IMR-90 (cell line): Measurements from ENCODE around the gene TBCA. TPM values are rescaled to one million over a fixed set of nuclear protein-coding genes. Genes with fewer than 3 reads are reported as not detected.

ENCODE experiments used
- ATAC-seq: fragments of 200-7000 bp; cut with Tn5 transposase; 2 replicates; pipeline ENCODE4 v1.9.1; 2020; ENCODE audit warnings: low read depth, mild to moderate bottlenecking, moderate library complexity
- Bru-seq: library from RNA; stranded (reverse); fragments of 400-500 nt; gene quantifications from one replicate; lab custom pipeline; 2021; lab: Mats Ljungman, UMichigan
- BruChase-seq, 2 experiments: library from RNA; stranded (reverse); fragments of 400-500 nt; gene quantifications; one replicate each; lab custom pipeline; 2021; lab: Mats Ljungman, UMichigan
- BruUV-seq: library from RNA; stranded (reverse); fragments of 400-500 nt; replicated peaks from 2 replicates; lab custom pipeline; 2021; lab: Mats Ljungman, UMichigan
- CTCF ChIA-PET: fragments of 300-600 bp; formaldehyde crosslinking; extraction: SDS; loops from one replicate; lab custom pipeline; 2021; ENCODE audit warnings: antibody characterized with exemption; lab: Yijun Ruan, JAX
- POLR2A ChIA-PET: fragments of 300-600 bp; sonication (Branson Sonifier 250); formaldehyde crosslinking; loops from one replicate; lab custom pipeline; 2022; ENCODE audit warnings: antibody characterized with exemption; ENCODE audit not compliant: unreplicated experiment; lab: Charles Lee
- DNase-seq: peaks from one replicate; pipeline ENCODE4 v3.0.0; 2013
- H2AFZ ChIP-seq: replicated peaks from 2 replicates; pipeline ENCODE3; 2013; ENCODE audit warnings: low read length, mild to moderate bottlenecking; ENCODE audit not compliant: poor library complexity
- H2AK5ac ChIP-seq: 2 replicates; pipeline ENCODE4 v1.6.1; 2013; ENCODE audit warnings: low read depth, low read length, inconsistent platforms
- H2AK9ac ChIP-seq: replicated peaks from 2 replicates; pipeline ENCODE3; 2013; ENCODE audit warnings: mild to moderate bottlenecking, low read depth, low read length, moderate library complexity; ENCODE audit not compliant: poor library complexity
- H2BK120ac ChIP-seq: 2 replicates; pipeline ENCODE4 v1.6.1; 2013; ENCODE audit warnings: low read depth, low read length, inconsistent platforms
- H2BK15ac ChIP-seq: 3 replicates; pipeline ENCODE4 v1.6.1; 2013; ENCODE audit warnings: low read depth, low read length, inconsistent platforms
- H2BK20ac ChIP-seq: 2 replicates; pipeline ENCODE4 v1.6.1; 2013; ENCODE audit warnings: low read depth, mild to moderate bottlenecking, inconsistent platforms, low read length, moderate library complexity
- H2BK5ac ChIP-seq: 2 replicates; pipeline ENCODE4 v1.6.1; 2013; ENCODE audit warnings: mild to moderate bottlenecking, low read depth, low read length, inconsistent platforms; ENCODE audit not compliant: poor library complexity, severe bottlenecking
- H3K14ac ChIP-seq: replicated peaks from 2 replicates; pipeline ENCODE4 v1.6.1; 2013; ENCODE audit warnings: low read depth, low read length, inconsistent platforms
- H3K18ac ChIP-seq: 2 replicates; pipeline ENCODE4 v1.6.1; 2013; ENCODE audit warnings: low read depth, low read length, control low read depth
- H3K23ac ChIP-seq: 2 replicates; pipeline ENCODE4 v1.6.1; 2013; ENCODE audit warnings: low read depth, low read length, inconsistent platforms
- H3K27ac ChIP-seq: 2 replicates; pipeline ENCODE4 v1.5.1; 2013; ENCODE audit warnings: mild to moderate bottlenecking, control low read depth, low read length; ENCODE audit not compliant: insufficient read depth
- H3K27me3 ChIP-seq: 2 replicates; pipeline ENCODE4 v1.6.1; 2013; ENCODE audit warnings: low read length; ENCODE audit not compliant: control insufficient read depth, insufficient read depth
- H3K36me3 ChIP-seq: 2 replicates; pipeline ENCODE4 v1.6.1; 2013; ENCODE audit warnings: low read length, mixed read lengths; ENCODE audit not compliant: control insufficient read depth, insufficient read depth
- H3K4ac ChIP-seq: 2 replicates; pipeline ENCODE4 v1.6.1; 2013; ENCODE audit warnings: low read depth, low read length, inconsistent platforms
- H3K4me1 ChIP-seq: 2 replicates; pipeline ENCODE4 v1.6.1; 2013; ENCODE audit warnings: low read length, mixed read lengths; ENCODE audit not compliant: control insufficient read depth, insufficient read depth
- H3K4me2 ChIP-seq: 2 replicates; pipeline ENCODE4 v1.6.1; 2013; ENCODE audit warnings: low read depth, mild to moderate bottlenecking, control low read depth, low read length, moderate library complexity
- H3K4me3 ChIP-seq: 2 replicates; pipeline ENCODE4 v1.5.1; 2013; ENCODE audit warnings: low read depth, mild to moderate bottlenecking, control low read depth, low read length, moderate library complexity; ENCODE audit not compliant: insufficient read depth
- H3K56ac ChIP-seq: 2 replicates; pipeline ENCODE4 v1.6.1; 2013; ENCODE audit warnings: low read length, inconsistent platforms; ENCODE audit not compliant: insufficient read depth; ENCODE audit errors: extremely low read depth
- H3K79me1 ChIP-seq, 2 experiments: 2 replicates each; pipeline ENCODE4 v1.6.1; 2013; ENCODE audit warnings: low read length in 2 of 2, inconsistent platforms in 1 of 2, low read depth in 1 of 2
- H3K9ac ChIP-seq: 2 replicates; pipeline ENCODE4 v1.6.1; 2013; ENCODE audit warnings: low read depth, low read length, control low read depth
- H3K9me1 ChIP-seq: 2 replicates; pipeline ENCODE4 v1.6.1; 2013; ENCODE audit warnings: low read length, inconsistent platforms; ENCODE audit not compliant: insufficient read depth
- H3K9me3 ChIP-seq: 2 replicates; pipeline ENCODE4 v1.6.1; 2013; ENCODE audit warnings: low read length; ENCODE audit not compliant: control insufficient read depth, insufficient read depth
- H4K20me1 ChIP-seq: 2 replicates; pipeline ENCODE4 v1.6.1; 2013; ENCODE audit warnings: low read length, inconsistent platforms; ENCODE audit not compliant: insufficient read depth
- H4K5ac ChIP-seq: 2 replicates; pipeline ENCODE4 v1.6.1; 2013; ENCODE audit warnings: mild to moderate bottlenecking, low read depth, low read length, control low read depth
- H4K8ac ChIP-seq, 2 experiments: 2 replicates each; pipeline ENCODE4 v1.6.1; 2013; ENCODE audit warnings: low read depth in 2 of 2, low read length in 2 of 2, control low read depth in 1 of 2, inconsistent platforms in 1 of 2
- H4K91ac ChIP-seq: 2 replicates; pipeline ENCODE4 v1.6.1; 2013; ENCODE audit warnings: low read depth, low read length, inconsistent platforms; ENCODE audit not compliant: insufficient read depth
- BHLHE40 ChIP-seq: fragments of 150-350 bp; IDR thresholded peaks from 2 replicates; pipeline ENCODE4 v1.6.1; 2016; ENCODE audit warnings: mild to moderate bottlenecking, low read depth, low read length
- CHD1 ChIP-seq: IDR thresholded peaks from 2 replicates; pipeline ENCODE4 v1.6.1; 2012; ENCODE audit warnings: low read depth, low read length, improper control_type of control experiment
- CTCF ChIP-seq: conservative IDR thresholded peaks from 2 replicates; pipeline ENCODE4 v1.5.1; 2012; ENCODE audit warnings: mild to moderate bottlenecking, low read depth, low read length, improper control_type of control experiment
- FOS ChIP-seq: fragments of 150-350 bp; IDR thresholded peaks from 2 replicates; pipeline ENCODE4 v1.6.1; 2016; ENCODE audit warnings: low read depth, low read length
- MAFK ChIP-seq: IDR thresholded peaks from 2 replicates; pipeline ENCODE4 v1.6.1; 2012; ENCODE audit warnings: low read depth, low read length, improper control_type of control experiment
- MAZ ChIP-seq: IDR thresholded peaks from 2 replicates; pipeline ENCODE4 v1.6.1; 2012; ENCODE audit warnings: low read depth, mild to moderate bottlenecking, low read length, improper control_type of control experiment, moderate library complexity, borderline replicate concordance
- MXI1 ChIP-seq: IDR thresholded peaks from 2 replicates; pipeline ENCODE4 v1.6.1; 2012; ENCODE audit warnings: low read depth, mild to moderate bottlenecking, low read length, moderate library complexity, borderline replicate concordance
- NFE2L2 ChIP-seq: fragments of 150-350 bp; IDR thresholded peaks from 2 replicates; pipeline ENCODE4 v1.6.1; 2016; ENCODE audit warnings: low read depth, mild to moderate bottlenecking, low read length
- POLR2A ChIP-seq: IDR thresholded peaks from 2 replicates; pipeline ENCODE4 v1.6.1; 2012; ENCODE audit warnings: mild to moderate bottlenecking, low read depth, low read length
- RAD21 ChIP-seq: IDR thresholded peaks from 2 replicates; pipeline ENCODE4 v1.6.1; 2012; ENCODE audit warnings: low read length, improper control_type of control experiment
- RFX5 ChIP-seq: IDR thresholded peaks from 2 replicates; pipeline ENCODE4 v1.8.0; 2012; ENCODE audit warnings: low read depth, mild to moderate bottlenecking, low read length, moderate library complexity
- WGBS, 2 experiments: methylation state at CpG; one replicate each; pipeline versions ENCODE4 v1.1.5 to v1.1.7; 2013; ENCODE audit warnings: missing lambda C conversion rate in 2 of 2; ENCODE audit not compliant: insufficient read length in 1 of 2; ENCODE audit errors: extremely low coverage in 2 of 2; 5-methylcytosine and 5-hydroxymethylcytosine counted together
- dilution Hi-C: fragments of 300-500 bp; cut with HindIII; formaldehyde crosslinking; loops from one replicate; pipeline ENCODE4 v1.14.3; 2018; ENCODE audit warnings: low sequenced_read_pairs; ENCODE audit not compliant: unreplicated experiment
- in situ Hi-C: fragments of 300-500 bp; cut with MboI; formaldehyde crosslinking; loops from 3 replicates; pipeline ENCODE4 v1.14.3; 2019; ENCODE audit warnings: low sequenced_read_pairs, inconsistent platforms, mixed read lengths
- intact Hi-C: fragments of 100-400 bp; cut with micrococcal nuclease; formaldehyde crosslinking; loops from 2 replicates; pipeline ENCODE4 v1.10.0; 2022
- long read RNA-seq: library from polyadenylated mRNA; unstranded; transcript quantifications from one replicate; pipeline ENCODE4 v2.0.0, GENCODE V29; 2021; ENCODE audit not compliant: unreplicated experiment
- polyA plus RNA-seq, 3 experiments: library from polyadenylated mRNA; depleted of rRNA; stranded (reverse); fragments of >200 nt; gene quantifications; 2 replicates each; pipeline ENCODE4 v1.2.3, GENCODE V29; 2012; ENCODE audit warnings: low replicate concordance in 1 of 3
- total RNA-seq: library from RNA; depleted of rRNA; stranded (reverse); fragments of >200 nt; gene quantifications from 2 replicates; pipeline ENCODE4 v1.2.3, GENCODE V29; 2012; rRNA removed
- TF ChIP-seq, protein P1 (sequence below): fragments of 150-350 bp; IDR thresholded peaks from 2 replicates; pipeline ENCODE4 v1.6.1; 2017; ENCODE audit warnings: mild to moderate bottlenecking, antibody characterized with exemption, low read length, low read depth

TBCA gene
- 6.1 and 28.6 TPM in 2 replicates for total RNA-seq
- polyA plus RNA-seq (2012; rRNA removed), result 128 and 137 TPM in 2 replicates
- polyA plus RNA-seq (2012; cell fraction: cytosol; rRNA removed), result 23.8 and 51.1 TPM in 2 replicates
- polyA plus RNA-seq (2012; cell fraction: nucleus; rRNA removed; ENCODE audit: low replicate concordance), result 5.0 and 36.0 TPM in 2 replicates
- Bru-seq, nascent RNA, result percentile 76 among the genes with signal in this experiment
- percentile 69 among the genes with signal in this experiment for BruChase-seq, experiment 1, labeled RNA remaining after a 6-hour chase
- percentile 73 among the genes with signal in this experiment for BruChase-seq, experiment 2, labeled RNA remaining after a 2-hour chase
- long read RNA-seq, transcript TBCA-202 (4 exons, 683 nt), result major isoform, 45 of 88 reads
- long read RNA-seq, partial matches to known transcripts, result 6 of 88 reads
- long read RNA-seq, other reads (novel, unspliced or antisense), result 35 of 88 reads

GRCh38 chr5:77775790-77776553 is at the start of gene TBCA:
TBCA (minus strand) TSS chr5:77776339; CDS start chr5:77776257, 82 bp downstream.
- 0% methylated on average over 11 of the region's 89 CpGs; no CpG with 5 or more reads in 1 of the 2 experiments for WGBS, 2 experiments
- peak within 1 kb of the TSS; percentile 51 for H3K18ac ChIP-seq
- H3K4me3 ChIP-seq, result peak within 1 kb of the TSS; percentile 74
- peak within 1 kb of the TSS; percentile 94 for H3K14ac ChIP-seq
- H3K36me3 ChIP-seq, result no peaks in the 10 kb centered on the region; the same call in 1 of the 2 replicates
- no TSS peak for BruUV-seq
- peak within 1 kb of the TSS; percentile 83 for H2BK120ac ChIP-seq
- dilution Hi-C loops, result no loop called here
- peaks cover 6% of the 10 kb centered on the region; the same call in 1 of the 2 replicates for H3K4me1 ChIP-seq
- peak within 1 kb of the TSS; percentile 25 for H2BK15ac ChIP-seq
- DNase-seq, result peak; percentile 91
- peak within 1 kb of the TSS; percentile 72; the same call in 1 of the 2 replicates for H2AK5ac ChIP-seq
- no peaks in the 10 kb centered on the region for H3K9me3 ChIP-seq
- H2AK9ac ChIP-seq, result peak within 1 kb of the TSS; percentile 70
- H2BK20ac ChIP-seq, result peak within 1 kb of the TSS; percentile 27; the same call in 1 of the 2 replicates
- peak within 1 kb of the TSS; percentile 80 for H2BK5ac ChIP-seq
- H3K23ac ChIP-seq, result peak within 1 kb of the TSS; percentile 95
- H4K20me1 ChIP-seq, result peaks cover 33% of the 10 kb centered on the region
- intact Hi-C loops, result loop anchor here (5.0 to 10.0 kb wide), 2 partner anchors 231 to 1459 kb away; partner anchors contain the start of gene JMY
- TF ChIP-seq POLR2A (peak; percentile 81), MAZ (0 out of 2 replicates have a peak, but pooled peaks have one; percentile 11), MXI1 (peak; percentile 68; the same call in 1 of the 2 replicates), RAD21 (0 out of 2 replicates have a peak, but pooled peaks have one; percentile 13), MAFK (no peak), BHLHE40 (peak; percentile 78), FOS (no peak), NFE2L2 (no peak), CTCF (peak; percentile 22; the same call in 1 of the 2 replicates), RFX5 (no peak), CHD1 (no peak)
- TF ChIP-seq, protein P1, sequence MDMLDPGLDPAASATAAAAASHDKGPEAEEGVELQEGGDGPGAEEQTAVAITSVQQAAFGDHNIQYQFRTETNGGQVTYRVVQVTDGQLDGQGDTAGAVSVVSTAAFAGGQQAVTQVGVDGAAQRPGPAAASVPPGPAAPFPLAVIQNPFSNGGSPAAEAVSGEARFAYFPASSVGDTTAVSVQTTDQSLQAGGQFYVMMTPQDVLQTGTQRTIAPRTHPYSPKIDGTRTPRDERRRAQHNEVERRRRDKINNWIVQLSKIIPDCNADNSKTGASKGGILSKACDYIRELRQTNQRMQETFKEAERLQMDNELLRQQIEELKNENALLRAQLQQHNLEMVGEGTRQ, result peak; percentile 86
- peak within 1 kb of the TSS; percentile 90 for H2AFZ ChIP-seq
- H3K4ac ChIP-seq, result peak within 1 kb of the TSS; percentile 89
- peak within 1 kb of the TSS; percentile 88 for H3K27ac ChIP-seq
- H4K8ac ChIP-seq, result peak within 1 kb of the TSS; percentile 3 to 84
- peak within 1 kb of the TSS; percentile 82 for H3K9ac ChIP-seq
- ChIA-PET POLR2A (no interaction called here), CTCF (no interaction called here)
- peak within 1 kb of the TSS; percentile 100 for H3K4me2 ChIP-seq
- H3K9me1 ChIP-seq, result 0 out of 2 replicates have a peak, but pooled peaks cover 6% of the 10 kb centered on the region
- H3K79me1 ChIP-seq, result peaks cover 7 to 33% of the 10 kb centered on the region in 2 experiments; a peak in 3 of 4 replicates
- peak within 1 kb of the TSS; percentile 77 for H3K56ac ChIP-seq
- H4K91ac ChIP-seq, result peak within 1 kb of the TSS; percentile 73
- peak; percentile 96 for ATAC-seq
- in situ Hi-C loops, result no loop called here
- no peaks in the 10 kb centered on the region for H3K27me3 ChIP-seq
- peak within 1 kb of the TSS; percentile 45 for H4K5ac ChIP-seq
